K562 treated with DMSO at 1 percent for 48 hours (cell line): ENCODE results near the gene IGBP1. TPM values are rescaled to one million over a fixed set of nuclear protein-coding genes. Genes with fewer than 3 reads are reported as not detected.

ENCODE experiments used
- total RNA-seq: library from RNA; unstranded; fragments of 300-600 nt; gene quantifications from 2 replicates; pipeline ENCODE4 v1.2.3, GENCODE V29; 2022; ENCODE audit warnings: low replicate concordance; ENCODE audit errors: extremely low read depth

IGBP1 gene
- total RNA-seq: not detected in 2 replicates

DNA sequence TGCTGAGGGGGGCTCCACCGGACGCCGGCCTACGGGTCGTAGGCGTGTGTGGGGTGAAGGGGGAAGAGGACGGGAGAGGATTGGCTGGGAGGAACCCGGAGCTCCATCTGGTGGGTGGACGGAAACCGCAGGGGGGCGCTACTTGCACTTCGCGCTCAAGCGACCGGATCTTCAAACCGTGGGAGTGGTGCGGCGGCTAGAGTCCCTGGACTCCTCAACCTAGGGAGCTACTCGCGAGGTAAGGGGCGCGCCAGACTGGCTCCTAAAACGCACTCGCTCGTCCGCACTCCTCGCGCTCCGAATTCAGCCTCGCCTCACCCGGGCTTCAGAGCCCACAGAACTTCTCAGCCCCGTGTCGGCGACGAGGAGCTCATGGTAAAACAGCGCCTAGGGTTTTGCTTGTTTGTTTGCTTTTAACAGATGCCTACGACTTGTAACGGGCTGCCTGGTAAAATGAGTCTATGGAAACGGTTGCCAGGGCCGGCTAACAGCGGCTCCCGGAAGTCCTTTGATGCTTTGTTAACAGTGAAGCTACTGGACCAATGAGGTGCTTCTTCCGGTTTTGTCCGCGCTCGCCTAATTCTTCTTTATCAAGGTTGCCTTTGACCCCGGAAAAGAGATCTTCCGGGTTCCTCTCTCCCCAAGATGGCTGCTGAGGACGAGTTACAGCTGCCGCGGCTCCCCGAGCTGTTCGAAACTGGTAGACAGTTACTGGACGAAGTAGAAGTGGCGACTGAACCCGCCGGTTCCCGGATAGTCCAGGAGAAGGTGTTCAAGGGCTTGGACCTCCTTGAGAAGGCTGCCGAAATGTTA, at the start of gene IGBP1:
IGBP1 (plus strand) TSS at position 145 of the 813 bp plus-strand sequence; CDS start at position 646, 501 bp downstream.

DNA sequence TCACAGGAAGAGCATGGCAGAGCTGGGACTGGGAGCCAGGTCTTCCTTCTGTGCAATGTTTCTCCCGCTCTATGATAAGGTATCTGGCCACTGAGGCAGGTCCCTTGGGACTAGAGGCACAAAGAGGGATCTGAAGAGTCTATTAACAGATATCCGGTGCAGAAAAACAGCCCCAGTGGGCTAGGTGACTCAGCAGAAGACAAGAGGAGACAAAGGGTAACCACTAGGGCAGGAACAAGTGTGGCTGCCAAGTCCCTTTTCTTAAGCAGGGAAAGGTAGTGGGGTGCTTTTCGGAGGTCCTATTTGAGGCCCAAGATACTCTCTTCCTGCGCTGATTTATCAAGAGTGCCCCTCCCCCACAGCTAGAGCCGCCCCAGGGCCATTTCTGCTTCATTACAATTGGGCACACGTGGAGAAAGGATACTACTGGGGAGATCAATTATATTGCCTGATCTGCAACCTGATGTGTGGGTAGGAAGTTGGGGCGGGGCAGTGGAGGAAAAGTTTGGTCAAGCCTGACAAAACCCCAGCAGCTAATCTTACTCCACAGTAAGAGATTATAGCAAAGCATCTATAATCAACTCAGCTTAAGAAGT, 43.8 kb downstream of the IGBP1 start, which contains the start of gene DGAT2L6:
DGAT2L6 (plus strand) TSS at position 546 of the 596 bp plus-strand sequence. CDS start 100 bp downstream, outside the sequence.

Other genes with a start within 250 kb of the IGBP1 start
- gene AWAT2, start 83.5 kb upstream of the IGBP1 start, total RNA-seq: not detected in 2 replicates
- not detected in 2 replicates for gene OTUD6A, start 71.0 kb upstream of the IGBP1 start, total RNA-seq
- not detected in 2 replicates for gene DGAT2L6, start 44.0 kb downstream of the IGBP1 start, total RNA-seq
- not detected in 2 replicates for gene AWAT1, start 101.2 kb downstream of the IGBP1 start, total RNA-seq
- not detected in 2 replicates for gene P2RY4, start 126.8 kb downstream of the IGBP1 start, total RNA-seq
- gene ARR3, start 134.9 kb downstream of the IGBP1 start, total RNA-seq: not detected in 2 replicates
- gene RAB41, start 148.7 kb downstream of the IGBP1 start, total RNA-seq: not detected in 2 replicates
- not detected in 2 replicates for gene PDZD11, start 156.5 kb downstream of the IGBP1 start, total RNA-seq
- not detected in 2 replicates for gene KIF4A, start 156.7 kb downstream of the IGBP1 start, total RNA-seq